ENCODE measurements around the gene SUV39H2.
A peak's percentile ranks its signal among the peaks of the same experiment; 100 is the strongest.
"Not testable (repeated sequence)": the region's sequence is repeated elsewhere in the genome, so short reads cannot be mapped to it uniquely, and the experiment has no call there.

Gene SUV39H2

GRCh38 chr10:14876764-14877163 is 1.9 kb upstream of the SUV39H2 start:
- DNase-seq: no peak

- peak in 5 of 6 experiments; percentile 26 to 53 (median 42) for DNase-seq
Measured at GRCh38 chr10:14879124-14879927, 660 bp downstream of the SUV39H2 start.

- peak in 1 of 6 experiments; percentile 22 for DNase-seq
Measured at GRCh38 chr10:14879928-14880193, 1.2 kb downstream of the SUV39H2 start.

GRCh38 chr10:14880229-14880628 is 1.6 kb downstream of the SUV39H2 start:
- DNase-seq: no peak

GRCh38 chr10:14884082-14884481 is 5.4 kb downstream of the SUV39H2 start:
- DNase-seq: no peak

- DNase-seq: peak in 1 of 6 experiments; percentile 1
Measured at GRCh38 chr10:14889318-14889717, 10.7 kb downstream of the SUV39H2 start.

GRCh38 chr10:14891151-14891550 is 12.5 kb downstream of the SUV39H2 start:
- no peak for DNase-seq

GRCh38 chr10:14904316-14904732 is 25.7 kb downstream of the SUV39H2 start:
- peak in 4 of 6 experiments; percentile 1 to 40 (median 35) for DNase-seq

GRCh38 chr10:14904864-14905263 is 26.2 kb downstream of the SUV39H2 start:
- no peak for DNase-seq

GRCh38 chr10:14905890-14906289 is 27.2 kb downstream of the SUV39H2 start:
- peak in 3 of 6 experiments; percentile 21 to 32 (median 22) for DNase-seq

GRCh38 chr10:14906765-14907164 is 28.1 kb downstream of the SUV39H2 start:
- no peak for DNase-seq

- not testable (repeated sequence) for DNase-seq
Measured at GRCh38 chr10:14907591-14907990, 28.9 kb downstream of the SUV39H2 start.

GRCh38 chr10:14909101-14909500 is 30.4 kb downstream of the SUV39H2 start:
- no peak for DNase-seq

- DNase-seq: no peak
Measured at GRCh38 chr10:14910953-14911352, 32.3 kb downstream of the SUV39H2 start.

GRCh38 chr10:14911801-14912200 is 33.1 kb downstream of the SUV39H2 start:
- DNase-seq: no peak

GRCh38 chr10:14916600-14916999 is 37.9 kb downstream of the SUV39H2 start:
- no peak for DNase-seq

- no peak for DNase-seq
Measured at GRCh38 chr10:14917827-14918226, 39.2 kb downstream of the SUV39H2 start.

GRCh38 chr10:14918964-14919363 is 40.3 kb downstream of the SUV39H2 start:
- no peak for DNase-seq

GRCh38 chr10:14924013-14924412 is 45.3 kb downstream of the SUV39H2 start:
- no peak for DNase-seq

GRCh38 chr10:14925268-14925667 is 46.6 kb downstream of the SUV39H2 start:
- DNase-seq: no peak

GRCh38 chr10:14926061-14926470 is 47.4 kb downstream of the SUV39H2 start:
- no peak for DNase-seq

GRCh38 chr10:14926722-14927416 is 48.2 kb downstream of the SUV39H2 start:
- DNase-seq: no peak

GRCh38 chr10:14930610-14931009 is 51.9 kb downstream of the SUV39H2 start:
- DNase-seq: no peak

GRCh38 chr10:14936584-14936983 is 57.9 kb downstream of the SUV39H2 start:
- no peak for DNase-seq

Measured in stimulated activated naive CD4-positive, alpha-beta T cell (primary cell).